ENCODE data around the gene CTNNA3.

Gene CTNNA3

GRCh38 chr10:67385566-67385965 lies 310.4 kb downstream of the CTNNA3 start:
- no peak for TF ChIP-seq CTCF (conservative IDR thresholded peaks at IDR 0.05; ENCODE audit: low read depth, low read length)
- peak; percentile 8 for DNase-seq (ENCODE audit: low read depth)
- no peak overlapping the region for H3K4me3 ChIP-seq (ENCODE audit: low read length)

- no peak for DNase-seq (ENCODE audit: low read depth)
- no peak overlapping the region for H3K4me3 ChIP-seq (ENCODE audit: low read length)
- TF ChIP-seq CTCF (conservative IDR thresholded peaks at IDR 0.05; ENCODE audit: low read depth, low read length), result no peak
These were observed 310.9 kb downstream of the CTNNA3 start for GRCh38 chr10:67385089-67385488.

GRCh38 chr10:67331121-67331910 lies 364.7 kb downstream of the CTNNA3 start:
- H3K4me3 ChIP-seq (ENCODE audit: low read length), result no peak overlapping the region
- no peak for TF ChIP-seq CTCF (conservative IDR thresholded peaks at IDR 0.05; ENCODE audit: low read depth, low read length)
- no peak for DNase-seq (ENCODE audit: low read depth)

GRCh38 chr10:67327626-67328535 lies 368.1 kb downstream of the CTNNA3 start:
- DNase-seq (ENCODE audit: low read depth), result no peak
- no peak for TF ChIP-seq CTCF (conservative IDR thresholded peaks at IDR 0.05; ENCODE audit: low read depth, low read length)
- H3K4me3 ChIP-seq (ENCODE audit: low read length), result no peak overlapping the region

- H3K4me3 ChIP-seq (ENCODE audit: low read length), result no peak overlapping the region
- TF ChIP-seq CTCF (conservative IDR thresholded peaks at IDR 0.05; ENCODE audit: low read depth, low read length), result no peak
- DNase-seq (ENCODE audit: low read depth), result no peak
These were observed 376.0 kb downstream of the CTNNA3 start for GRCh38 chr10:67319976-67320375.

GRCh38 chr10:67308912-67309311 lies 387.1 kb downstream of the CTNNA3 start:
- H3K4me3 ChIP-seq (ENCODE audit: low read length), result no peak overlapping the region
- no peak for DNase-seq (ENCODE audit: low read depth)
- TF ChIP-seq CTCF (conservative IDR thresholded peaks at IDR 0.05; ENCODE audit: low read depth, low read length), result no peak

Data from retinal pigment epithelial cell (primary cell).